ENCODE data around the gene HERC4. TPM values are rescaled to one million over a fixed set of nuclear protein-coding genes. Genes with fewer than 3 reads are reported as not detected.
A peak's percentile ranks its signal among the peaks of the same experiment; 100 is the strongest.

HERC4 gene
- total and polyA plus RNA-seq, 7 donors = 8.8 to 29.4 (median 18.0) TPM

- DNase-seq = no peak
- 83 to 92% (median 91%) methylated on average over 5 of the region's 5 CpGs for WGBS, 3 donors
- H3K27me3 ChIP-seq (ENCODE audit: insufficient read depth in 3 of 3, low read length in 2 of 3) = no peaks in the 10 kb centered on the region
- H3K36me3 ChIP-seq (ENCODE audit: insufficient read depth in 1 of 2, low read depth in 1 of 2) = peaks cover 4 to 88% of the 10 kb centered on the region in 2 donors
- no peak overlapping the region for H3K4me3 ChIP-seq
- intact Hi-C loops (cut with DNase I) = no loop called here
- H3K27ac ChIP-seq = no peak overlapping the region
- TF ChIP-seq CTCF (IDR thresholded peaks at IDR 0.05) = no peak
- no peak for ATAC-seq
- H3K4me1 ChIP-seq = no peaks in the 10 kb centered on the region
- H3K9me3 ChIP-seq = no peaks in the 10 kb centered on the region
Observed at GRCh38 chr10:67923551-67923950, 151.5 kb downstream of the HERC4 start.

DNA sequence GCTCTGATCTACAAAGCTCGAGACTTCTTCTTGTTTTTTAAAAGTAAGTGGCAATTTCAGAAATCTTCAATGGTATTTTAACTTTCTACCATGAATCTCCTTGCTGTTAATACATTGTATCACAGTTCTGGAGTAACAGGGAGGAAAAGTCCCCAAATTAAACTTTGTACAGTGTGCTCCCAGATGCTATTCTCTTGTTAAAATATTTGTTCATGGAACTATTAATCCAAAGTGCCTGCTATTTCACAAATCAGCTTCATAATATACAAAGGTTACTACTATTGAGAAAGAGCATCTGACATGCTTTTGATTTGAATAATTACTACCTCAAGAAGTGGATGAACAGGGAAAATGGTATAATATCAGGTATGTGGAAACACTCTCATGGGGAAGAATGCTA is 154.0 kb downstream of the HERC4 start:
- TF ChIP-seq CTCF (IDR thresholded peaks at IDR 0.05) = no peak
- Histone ChIP-seq H3K9me3 (no peaks in the 10 kb centered on the region), H3K4me3 (no peak overlapping the region), H3K27ac (no peak overlapping the region), H3K27me3 (ENCODE audit: insufficient read depth in 3 of 3, low read length in 2 of 3) (no peaks in the 10 kb centered on the region), H3K36me3 (ENCODE audit: insufficient read depth in 1 of 2, low read depth in 1 of 2) (peaks cover 4 to 90% of the 10 kb centered on the region in 2 donors), H3K4me1 (no peaks in the 10 kb centered on the region)
- DNase-seq (no peak), ATAC-seq (no peak)
- intact Hi-C loops (cut with DNase I) = no loop called here
- 90 to 93% (median 92%) methylated on average over 1 of the region's 1 CpG for WGBS, 3 donors

GRCh38 chr10:67917679-67918078 is 157.4 kb downstream of the HERC4 start:
- DNase-seq = no peak
- intact Hi-C loops (cut with DNase I) = no loop called here
- no peak for ATAC-seq
- 65 to 79% (median 66%) methylated on average over 1 of the region's 1 CpG for WGBS, 3 donors
- H3K4me3 ChIP-seq = no peak overlapping the region
- H3K36me3 ChIP-seq (ENCODE audit: insufficient read depth in 1 of 2, low read depth in 1 of 2) = peaks cover 4 to 90% of the 10 kb centered on the region in 2 donors
- no peak for TF ChIP-seq CTCF (IDR thresholded peaks at IDR 0.05)
- no peaks in the 10 kb centered on the region for H3K4me1 ChIP-seq
- no peak overlapping the region for H3K27ac ChIP-seq
- no peaks in the 10 kb centered on the region for H3K27me3 ChIP-seq (ENCODE audit: insufficient read depth in 3 of 3, low read length in 2 of 3)
- no peaks in the 10 kb centered on the region for H3K9me3 ChIP-seq

GRCh38 chr10:67917169-67917568 is 157.9 kb downstream of the HERC4 start:
- H3K27ac ChIP-seq = no peak overlapping the region
- no peak for ATAC-seq
- no peaks in the 10 kb centered on the region for H3K9me3 ChIP-seq
- no peak for DNase-seq
- intact Hi-C loops (cut with DNase I) = no loop called here
- WGBS, 3 donors = 75 to 88% (median 85%) methylated on average over 2 of the region's 2 CpGs
- no peaks in the 10 kb centered on the region for H3K27me3 ChIP-seq (ENCODE audit: insufficient read depth in 3 of 3, low read length in 2 of 3)
- no peaks in the 10 kb centered on the region for H3K4me1 ChIP-seq
- no peak overlapping the region for H3K4me3 ChIP-seq
- peaks cover 8 to 90% of the 10 kb centered on the region in 2 donors for H3K36me3 ChIP-seq (ENCODE audit: insufficient read depth in 1 of 2, low read depth in 1 of 2)
- TF ChIP-seq CTCF (IDR thresholded peaks at IDR 0.05) = no peak

- 93 to 96% (median 94%) methylated on average over 8 of the region's 8 CpGs for WGBS, 3 donors
- ATAC-seq = peak in 1 of 4 donors; percentile 13
- Histone ChIP-seq H3K4me1 (no peaks in the 10 kb centered on the region), H3K4me3 (no peak overlapping the region), H3K36me3 (ENCODE audit: insufficient read depth in 1 of 2, low read depth in 1 of 2) (peaks cover 7 to 94% of the 10 kb centered on the region in 2 donors), H3K9me3 (no peaks in the 10 kb centered on the region), H3K27ac (no peak overlapping the region), H3K27me3 (ENCODE audit: insufficient read depth in 3 of 3, low read length in 2 of 3) (no peaks in the 10 kb centered on the region)
- no peak for TF ChIP-seq CTCF (IDR thresholded peaks at IDR 0.05)
- intact Hi-C loops (cut with DNase I) = no loop called here
- DNase-seq = no peak
Observed at GRCh38 chr10:67914777-67915340, 160.2 kb downstream of the HERC4 start.

All from psoas muscle (tissue), 8 donors.